D721Med (cell line): Measurements from ENCODE around the gene CCNY.

ENCODE experiments used
- DNase-seq: peaks from one replicate; pipeline ENCODE4 v3.0.0; 2011; ENCODE audit warnings: low spot score; ENCODE audit not compliant: insufficient read length
- FAIRE-seq: peaks from 2 replicates; lab custom pipeline; 2011; peaks lifted over from hg19 to GRCh38; lab: Jason Lieb, UNC
- TF ChIP-seq, protein P1 (sequence below): IDR thresholded peaks from 2 replicates; pipeline ENCODE4 v1.5.1; 2012; ENCODE audit warnings: mild to moderate bottlenecking, control low read depth; ENCODE audit not compliant: insufficient read depth; ENCODE audit errors: missing control alignments

CCNY gene

DNA sequence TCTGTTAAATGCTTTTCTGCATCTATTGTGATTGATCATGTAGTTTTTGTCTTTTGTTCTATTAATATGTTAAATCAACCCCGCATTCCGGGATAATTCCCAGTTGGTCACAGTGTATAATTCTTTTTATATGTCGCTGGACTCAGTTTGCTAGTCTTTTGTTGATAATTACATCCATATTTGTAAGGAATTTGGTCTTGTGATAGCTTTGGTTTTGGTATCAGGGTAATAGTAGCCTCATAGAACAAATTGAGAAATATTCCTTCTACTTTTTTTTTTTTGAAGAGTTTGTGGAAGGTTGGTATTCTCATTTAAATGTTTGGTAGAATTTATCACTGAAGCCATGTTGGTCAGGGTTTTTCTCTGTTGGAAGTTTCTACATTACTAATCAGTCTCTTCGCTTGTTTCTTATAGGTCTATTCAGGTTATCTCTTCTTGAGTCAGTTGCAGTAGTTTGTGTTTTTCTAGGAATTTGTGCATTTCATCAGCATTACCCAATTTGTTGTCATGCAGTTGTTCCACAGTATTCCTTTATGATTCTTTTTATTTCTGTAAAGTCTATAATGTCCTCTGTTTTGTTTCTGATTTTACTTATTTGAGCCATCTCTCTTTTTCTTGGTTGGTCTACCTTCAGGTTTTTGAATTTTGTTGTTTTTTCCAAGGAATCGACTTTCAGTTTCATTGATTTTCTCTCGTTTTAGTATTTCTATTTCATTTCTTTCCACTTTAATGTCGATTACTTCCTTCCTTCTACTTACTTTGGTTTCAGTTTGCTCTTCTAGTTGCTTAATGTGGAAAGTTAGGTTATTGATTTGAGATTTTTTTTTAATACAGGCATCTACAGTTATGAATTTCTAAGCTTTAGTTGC lies 204.2 kb downstream of the CCNY start:
- TF ChIP-seq, protein P1, sequence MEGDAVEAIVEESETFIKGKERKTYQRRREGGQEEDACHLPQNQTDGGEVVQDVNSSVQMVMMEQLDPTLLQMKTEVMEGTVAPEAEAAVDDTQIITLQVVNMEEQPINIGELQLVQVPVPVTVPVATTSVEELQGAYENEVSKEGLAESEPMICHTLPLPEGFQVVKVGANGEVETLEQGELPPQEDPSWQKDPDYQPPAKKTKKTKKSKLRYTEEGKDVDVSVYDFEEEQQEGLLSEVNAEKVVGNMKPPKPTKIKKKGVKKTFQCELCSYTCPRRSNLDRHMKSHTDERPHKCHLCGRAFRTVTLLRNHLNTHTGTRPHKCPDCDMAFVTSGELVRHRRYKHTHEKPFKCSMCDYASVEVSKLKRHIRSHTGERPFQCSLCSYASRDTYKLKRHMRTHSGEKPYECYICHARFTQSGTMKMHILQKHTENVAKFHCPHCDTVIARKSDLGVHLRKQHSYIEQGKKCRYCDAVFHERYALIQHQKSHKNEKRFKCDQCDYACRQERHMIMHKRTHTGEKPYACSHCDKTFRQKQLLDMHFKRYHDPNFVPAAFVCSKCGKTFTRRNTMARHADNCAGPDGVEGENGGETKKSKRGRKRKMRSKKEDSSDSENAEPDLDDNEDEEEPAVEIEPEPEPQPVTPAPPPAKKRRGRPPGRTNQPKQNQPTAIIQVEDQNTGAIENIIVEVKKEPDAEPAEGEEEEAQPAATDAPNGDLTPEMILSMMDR = no peak
- DNase-seq (no peak), FAIRE-seq (no peak)

DNA sequence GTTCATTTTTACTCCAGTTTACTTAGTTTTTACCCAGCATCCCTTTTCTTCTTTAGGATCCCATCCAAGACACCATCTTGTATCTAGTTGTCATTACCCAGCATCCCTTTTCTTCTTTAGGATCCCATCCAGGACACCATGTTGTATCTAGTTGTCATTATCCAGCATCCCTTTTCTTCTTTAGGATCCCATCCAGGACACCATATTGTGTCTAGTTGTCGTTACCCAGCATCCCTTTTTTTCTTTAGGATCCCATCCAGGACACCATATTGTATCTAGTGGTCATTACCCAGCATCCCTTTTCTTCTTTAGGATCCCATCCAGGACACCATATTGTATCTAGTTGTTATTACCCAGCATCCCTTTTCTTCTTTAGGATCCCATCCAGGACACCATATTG lies 205.4 kb downstream of the CCNY start:
- TF ChIP-seq, protein P1 = no peak
- FAIRE-seq (no peak), DNase-seq (no peak)

DNA sequence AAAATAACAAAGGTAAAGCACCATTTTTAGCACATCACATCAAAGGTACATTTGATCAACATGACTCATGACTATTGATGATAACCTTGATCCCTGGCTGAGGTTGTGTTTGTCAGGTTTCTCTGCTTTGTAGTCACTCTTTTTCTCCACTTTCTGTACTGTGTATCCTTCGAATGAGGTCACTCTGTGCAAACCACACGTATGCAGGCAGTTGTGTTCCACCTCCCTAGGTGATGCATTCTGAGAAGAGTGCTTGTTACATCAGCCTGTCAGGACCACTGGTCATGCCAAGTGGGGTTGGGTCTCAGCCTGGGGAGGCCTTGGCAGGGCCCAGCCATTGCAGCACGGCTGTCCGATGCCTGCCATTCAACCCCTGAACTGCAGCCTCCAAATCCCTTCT lies 206.0 kb downstream of the CCNY start:
- TF ChIP-seq, protein P1 = no peak
- FAIRE-seq = no peak
- no peak for DNase-seq

DNA sequence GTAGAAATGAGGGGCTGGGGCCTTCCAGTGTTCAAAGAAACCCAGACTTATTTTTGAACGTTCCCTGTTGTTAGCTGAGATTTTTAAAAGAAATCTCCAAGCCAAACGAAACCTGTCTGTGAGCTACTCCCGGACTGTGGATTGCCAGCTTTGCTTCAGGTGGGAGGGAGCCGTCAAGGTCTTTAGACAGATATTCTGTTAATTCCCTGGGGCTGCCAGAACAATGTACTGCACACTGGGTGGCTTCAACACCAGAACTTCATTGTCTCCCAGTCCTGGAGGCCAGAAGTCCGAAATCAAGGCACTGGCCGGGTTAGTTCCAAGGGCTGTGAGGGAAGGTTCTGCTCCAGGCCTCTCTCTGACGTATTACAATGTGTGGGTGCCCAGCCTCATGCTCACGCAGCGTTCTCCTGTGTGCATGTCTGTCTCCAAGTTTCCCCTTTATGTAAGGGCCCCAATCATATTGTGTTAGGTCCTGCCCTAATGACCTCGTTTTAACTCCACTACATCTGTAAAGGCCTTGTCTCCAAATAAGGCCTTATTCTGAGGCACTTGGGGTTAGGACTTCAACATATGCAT lies 208.9 kb downstream of the CCNY start:
- TF ChIP-seq, protein P1 = no peak
- no peak for FAIRE-seq

DNA sequence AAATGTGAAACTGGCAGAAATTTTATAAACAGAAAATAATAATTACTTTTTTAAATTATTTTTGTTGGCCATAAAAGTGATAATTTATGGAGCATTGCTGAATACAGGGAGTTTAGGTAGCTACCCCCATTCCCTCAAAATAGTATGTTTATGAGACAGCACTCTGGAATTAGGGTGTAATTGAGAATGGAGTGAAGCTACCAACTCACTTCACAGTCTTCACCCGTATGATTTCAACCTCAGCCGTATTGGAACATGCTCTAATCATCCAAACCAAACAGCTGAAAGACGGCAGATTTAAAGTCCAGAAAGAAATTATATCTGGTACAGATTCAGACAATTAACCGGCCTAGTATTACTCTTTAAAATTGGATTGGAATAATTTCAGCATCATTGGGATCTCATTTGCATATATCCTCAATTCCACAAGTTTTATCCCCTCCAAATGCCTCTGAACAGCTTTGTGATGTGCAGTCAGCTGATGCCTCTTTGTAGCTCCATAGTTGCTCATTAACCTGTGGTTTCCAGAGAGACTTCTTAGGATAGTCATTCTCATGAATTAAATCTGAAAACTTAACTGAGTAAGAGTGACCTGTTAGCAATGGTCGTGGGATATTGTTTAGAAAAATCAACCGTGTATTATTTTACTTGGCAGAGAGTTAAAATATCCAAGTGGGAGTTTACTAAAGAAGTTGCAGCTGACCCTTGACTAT lies 209.7 kb downstream of the CCNY start:
- FAIRE-seq = no peak
- TF ChIP-seq, protein P1 = no peak
- no peak for DNase-seq

More for the DNA sequence above, 208.9 kb downstream of the CCNY start:
- DNase-seq = no peak

DNA sequence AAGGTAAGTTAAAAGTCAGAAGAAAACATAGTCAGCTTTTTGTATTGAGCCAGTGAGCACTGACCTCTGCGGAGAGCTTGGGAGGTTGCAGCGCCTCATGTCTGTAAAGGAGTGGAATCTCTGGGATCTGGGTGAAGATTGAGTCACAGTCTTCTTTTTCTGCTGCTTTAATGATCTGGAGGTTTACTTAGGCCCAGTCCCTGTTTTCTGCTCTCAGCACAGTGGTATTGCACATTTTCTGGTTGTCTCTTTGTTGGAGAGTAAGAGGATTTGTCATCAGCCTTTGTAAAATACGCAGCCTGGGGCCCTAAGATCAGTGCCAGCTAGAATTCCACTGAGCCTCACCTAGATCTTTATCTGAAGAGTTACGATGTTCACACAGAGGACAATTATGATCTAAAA lies 210.5 kb downstream of the CCNY start:
- TF ChIP-seq, protein P1 = peak; percentile 6
- FAIRE-seq (no peak), DNase-seq (no peak)
